Measurements from ENCODE around the gene RASGEF1C.

GRCh38 chr5:180118391-180118791 is 90.6 kb downstream of the RASGEF1C start:
- no peak for TF ChIP-seq CTCF (IDR thresholded peaks at IDR 0.05; ENCODE audit: low read depth, low read length)
- TF ChIP-seq EZH2phosphoT487 (IDR thresholded peaks at IDR 0.05; ENCODE audit: low read depth) = no peak
